GM12801 (cell line): ENCODE data around the gene RPS6KA5.

ENCODE experiments used
- TF ChIP-seq, protein P1 (sequence below): IDR thresholded peaks from one replicate; pipeline ENCODE4 v1.5.1; 2011; ENCODE audit warnings: control low read depth; ENCODE audit not compliant: insufficient read length; ENCODE audit errors: extremely low read depth

RPS6KA5 gene

DNA sequence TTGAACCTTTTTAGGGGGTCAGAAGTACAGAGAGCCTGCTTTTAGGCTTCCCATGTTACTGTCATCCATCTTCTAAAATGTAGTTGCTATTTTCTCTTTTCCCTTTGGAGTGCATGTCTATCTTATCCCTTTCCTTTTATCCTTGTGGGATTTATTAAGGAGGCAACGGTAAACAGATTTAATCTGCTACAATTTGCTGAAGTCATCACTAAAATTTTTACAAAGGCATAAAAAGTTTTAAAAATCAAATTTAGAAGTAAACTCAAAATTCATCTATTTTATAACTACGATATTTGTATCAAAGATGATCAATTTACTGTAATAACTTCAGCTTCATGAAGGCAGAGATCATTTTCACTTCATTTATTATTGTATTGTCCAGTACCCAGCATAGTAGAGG is 118.7 kb downstream of the RPS6KA5 start:
- TF ChIP-seq, protein P1, sequence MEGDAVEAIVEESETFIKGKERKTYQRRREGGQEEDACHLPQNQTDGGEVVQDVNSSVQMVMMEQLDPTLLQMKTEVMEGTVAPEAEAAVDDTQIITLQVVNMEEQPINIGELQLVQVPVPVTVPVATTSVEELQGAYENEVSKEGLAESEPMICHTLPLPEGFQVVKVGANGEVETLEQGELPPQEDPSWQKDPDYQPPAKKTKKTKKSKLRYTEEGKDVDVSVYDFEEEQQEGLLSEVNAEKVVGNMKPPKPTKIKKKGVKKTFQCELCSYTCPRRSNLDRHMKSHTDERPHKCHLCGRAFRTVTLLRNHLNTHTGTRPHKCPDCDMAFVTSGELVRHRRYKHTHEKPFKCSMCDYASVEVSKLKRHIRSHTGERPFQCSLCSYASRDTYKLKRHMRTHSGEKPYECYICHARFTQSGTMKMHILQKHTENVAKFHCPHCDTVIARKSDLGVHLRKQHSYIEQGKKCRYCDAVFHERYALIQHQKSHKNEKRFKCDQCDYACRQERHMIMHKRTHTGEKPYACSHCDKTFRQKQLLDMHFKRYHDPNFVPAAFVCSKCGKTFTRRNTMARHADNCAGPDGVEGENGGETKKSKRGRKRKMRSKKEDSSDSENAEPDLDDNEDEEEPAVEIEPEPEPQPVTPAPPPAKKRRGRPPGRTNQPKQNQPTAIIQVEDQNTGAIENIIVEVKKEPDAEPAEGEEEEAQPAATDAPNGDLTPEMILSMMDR: no peak

DNA sequence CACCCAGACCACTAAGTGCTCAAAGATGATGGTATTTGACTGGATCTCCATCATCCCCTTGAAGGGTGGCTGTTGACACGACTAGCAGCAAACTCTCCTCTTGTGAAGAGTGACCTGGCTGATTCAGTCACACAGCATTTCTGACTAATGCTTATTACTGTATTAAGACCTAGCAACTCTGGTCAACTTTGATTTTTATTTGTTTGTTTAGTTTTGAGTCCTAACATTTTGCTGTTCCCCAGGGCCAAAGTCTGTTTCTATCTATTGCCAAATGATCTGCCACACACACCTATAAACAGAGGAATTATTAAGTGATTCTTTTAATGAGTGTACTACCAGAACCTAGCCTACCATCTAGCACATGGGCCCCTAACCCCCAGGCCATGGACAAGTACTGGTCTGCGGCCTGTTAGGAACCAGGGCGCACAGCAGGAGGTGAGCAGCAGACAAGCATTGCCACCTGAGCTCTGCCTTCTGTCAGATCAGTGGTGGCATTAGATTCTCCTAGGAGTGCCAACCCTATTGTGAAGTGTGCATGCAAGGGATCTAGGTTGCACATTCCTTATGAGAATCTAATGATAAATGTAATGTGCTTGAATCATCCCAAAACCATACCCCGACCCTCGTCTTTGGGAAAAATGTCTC is 120.0 kb downstream of the RPS6KA5 start:
- TF ChIP-seq, protein P1: no peak

DNA sequence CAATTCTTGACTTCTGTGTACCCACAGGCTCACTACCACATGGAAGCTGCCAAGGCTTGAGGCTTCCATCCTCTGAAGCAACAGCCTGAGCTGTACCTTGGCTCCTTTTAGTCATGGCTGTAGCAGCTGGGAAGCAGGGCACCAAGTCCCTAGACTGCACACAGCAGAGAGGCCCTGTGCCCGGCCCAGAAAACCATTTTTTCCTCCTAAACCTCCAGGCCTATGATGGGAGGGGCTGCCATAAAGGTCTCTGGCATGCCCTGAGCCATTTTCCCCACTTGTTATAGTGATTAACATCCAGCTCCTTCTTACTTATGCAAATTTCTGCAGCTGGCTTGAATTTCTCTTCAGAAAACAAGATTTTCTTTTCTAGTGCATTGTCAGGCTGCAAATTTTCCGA is 121.8 kb downstream of the RPS6KA5 start:
- TF ChIP-seq, protein P1: no peak

DNA sequence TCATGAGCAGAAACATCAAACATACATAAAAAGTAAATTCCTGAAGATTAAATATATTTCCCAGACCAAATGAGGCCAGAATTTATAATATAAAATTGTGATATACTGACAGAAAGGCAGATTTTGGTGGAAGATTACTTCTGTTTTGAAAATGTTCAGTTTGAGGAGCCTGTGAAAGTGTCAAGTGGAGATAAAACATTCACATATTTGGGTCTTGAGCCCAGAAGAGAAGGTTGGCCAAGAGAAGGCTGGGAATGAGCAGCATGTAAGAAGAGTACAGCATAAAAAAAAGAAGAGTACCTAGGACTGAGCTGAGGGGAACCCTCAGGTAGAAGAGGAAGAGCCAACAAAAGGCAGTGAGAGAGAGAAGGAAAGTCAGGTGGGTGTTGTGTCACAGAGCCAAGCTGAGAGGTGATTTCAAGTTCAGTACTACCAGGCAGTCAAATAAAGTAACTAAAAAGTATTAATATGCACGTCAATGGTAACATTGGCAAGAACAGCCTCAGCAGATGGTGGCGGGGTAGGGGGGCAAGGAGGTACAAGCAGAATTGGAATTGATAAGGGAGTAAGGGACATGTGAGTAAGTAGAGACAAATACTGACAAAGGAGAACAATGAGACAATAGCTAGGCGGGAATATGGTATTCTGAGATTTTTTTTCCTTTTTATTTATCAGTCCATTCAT is 123.5 kb downstream of the RPS6KA5 start:
- TF ChIP-seq, protein P1: no peak

DNA sequence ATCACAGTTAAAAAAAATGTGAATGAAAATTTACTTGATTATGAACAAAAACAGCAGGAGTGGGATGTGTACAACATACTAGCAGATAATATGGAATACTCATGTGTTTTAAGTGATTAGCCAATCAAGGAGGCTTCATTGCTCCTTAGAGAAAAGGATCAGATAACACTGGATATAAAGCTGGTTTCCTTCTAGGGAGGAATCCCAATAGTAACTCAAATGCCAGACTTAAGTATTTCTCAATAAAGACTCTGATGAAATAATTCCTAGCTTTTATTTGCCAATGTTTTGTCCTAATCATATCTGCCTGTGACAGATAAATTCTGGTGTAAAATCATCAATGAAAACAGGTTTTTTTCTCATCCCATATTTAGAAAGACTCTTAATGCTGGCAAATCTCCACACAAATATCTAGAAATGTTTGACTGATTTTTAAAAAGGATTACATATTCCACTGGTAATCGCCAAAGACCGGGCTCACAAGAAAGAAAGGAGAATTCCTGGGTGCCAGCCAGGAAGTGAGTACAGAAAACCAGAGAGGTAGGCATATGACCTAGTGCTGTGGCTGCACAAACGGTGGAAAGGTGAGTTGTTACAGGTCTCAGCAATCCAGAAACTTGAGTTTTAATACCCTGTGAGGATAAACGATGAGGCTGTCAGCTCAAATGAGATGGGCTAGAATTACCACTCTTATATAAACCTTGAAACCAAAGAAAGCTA is 135.7 kb downstream of the RPS6KA5 start:
- TF ChIP-seq, protein P1: no peak

DNA sequence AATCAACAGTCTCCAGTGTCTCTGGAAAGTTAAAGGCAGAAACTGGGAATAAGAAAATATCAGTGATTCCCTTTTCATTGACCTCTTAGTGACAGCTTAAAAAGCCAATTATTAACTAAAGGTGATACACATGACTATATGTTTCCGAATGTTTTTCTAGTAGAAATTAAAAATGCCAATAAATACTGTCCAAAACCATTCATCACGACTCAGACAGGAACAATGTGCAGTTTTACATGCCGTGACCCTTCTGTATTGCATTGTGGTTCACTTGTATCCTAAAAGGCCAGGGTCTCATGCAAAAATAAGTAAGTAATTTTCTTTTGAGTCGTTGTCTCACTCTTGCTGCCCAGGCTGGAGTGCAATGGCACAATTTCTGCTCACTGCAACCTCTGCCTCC is 138.3 kb downstream of the RPS6KA5 start:
- TF ChIP-seq, protein P1: no peak

DNA sequence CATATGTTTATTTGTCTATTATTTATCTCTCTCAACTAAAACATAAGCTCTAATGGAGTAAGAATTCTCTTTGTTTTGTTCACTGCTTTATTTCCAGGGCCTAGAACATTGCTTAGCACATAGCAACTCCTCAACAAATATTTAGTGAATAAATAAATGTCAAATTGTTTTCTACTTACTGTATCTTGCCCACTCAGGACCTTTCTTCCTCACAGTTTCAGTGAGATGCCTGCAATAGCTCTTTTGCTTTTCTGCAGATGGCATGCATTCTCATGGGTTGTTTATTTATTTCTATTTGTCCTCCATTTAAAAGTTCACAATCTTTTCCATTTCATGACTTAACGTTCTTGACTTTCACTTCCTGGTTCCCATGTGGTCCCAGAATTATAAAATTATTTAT is 149.3 kb downstream of the RPS6KA5 start:
- TF ChIP-seq, protein P1: no peak
